ENCODE results near the gene NBEAL2.

DNA sequence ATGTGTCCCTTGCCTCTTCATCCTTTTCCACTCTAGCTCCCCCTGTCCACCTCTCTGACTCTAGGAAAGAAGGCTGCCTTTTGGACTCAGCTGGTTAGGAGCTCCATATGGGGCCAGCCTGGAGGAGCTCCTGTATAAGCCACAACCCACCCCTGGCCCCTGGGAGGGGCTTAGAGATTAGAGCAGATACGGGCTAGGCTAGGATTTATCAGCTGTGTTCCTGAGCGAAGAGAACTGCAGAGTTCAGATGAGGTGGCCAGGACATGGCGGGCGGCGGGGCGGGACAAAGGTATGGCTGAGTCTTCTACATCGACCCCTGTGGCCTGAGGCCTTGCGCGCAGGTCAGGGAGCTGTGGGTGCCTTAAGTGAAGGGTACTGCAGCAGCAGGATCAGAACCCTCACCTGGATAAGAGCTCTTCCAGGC lies 7.9 kb downstream of the NBEAL2 start:
- TF ChIP-seq POLR2A (IDR thresholded peaks at IDR 0.05; ENCODE audit: low read depth, low read length) (no peak), TAF1 (IDR thresholded peaks at IDR 0.05; ENCODE audit: low read depth, low read length) (no peak), PAX5 (IDR thresholded peaks at IDR 0.05; ENCODE audit: insufficient read depth, low read length, severe bottlenecking) (no peak), POLR2AphosphoS5 (IDR thresholded peaks at IDR 0.05; ENCODE audit: low read depth, low read length) (no peak)
